Fibroblast of the conjunctiva (primary cell): ENCODE results near the gene SATB2.

Experiments used
- DNase-seq: peaks from one replicate; pipeline ENCODE4 v3.0.0-alpha.2; 2010; ENCODE audit warnings: low read depth

The SATB2 gene

DNA sequence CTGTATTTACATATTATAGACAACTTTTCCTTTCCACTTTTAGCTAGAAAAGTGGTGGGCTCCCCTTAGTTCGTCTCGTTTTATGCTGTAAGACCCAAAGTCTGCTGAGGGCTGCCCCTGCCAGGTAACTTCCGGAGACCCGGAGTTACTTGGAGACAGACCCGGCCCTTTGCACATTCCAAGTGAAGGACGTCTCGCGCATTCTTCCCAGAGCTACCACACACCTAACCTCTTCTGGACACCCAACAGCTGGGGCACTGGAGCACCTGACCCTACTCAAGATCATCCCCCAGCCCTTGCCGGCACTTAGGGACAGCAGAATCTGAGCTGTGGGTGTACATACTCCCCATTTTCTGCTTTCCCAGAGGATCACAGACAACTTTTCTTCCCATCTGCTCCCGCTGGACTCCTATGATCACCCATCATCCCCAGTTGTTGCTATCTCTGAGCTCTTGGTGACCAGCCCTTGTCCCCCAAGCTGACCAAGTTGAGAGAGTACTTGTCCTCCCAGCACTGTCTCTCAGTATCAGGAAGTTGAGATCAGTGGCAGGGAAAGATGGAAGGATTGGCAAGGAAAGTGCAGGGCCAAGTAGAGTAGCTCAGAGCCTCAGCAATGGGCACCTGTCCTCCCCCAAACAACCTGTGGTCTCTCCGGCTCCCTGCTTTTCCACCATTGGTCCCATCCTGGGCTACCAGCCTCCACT, 8.4 kb upstream of the SATB2 start:
- DNase-seq = no peak

DNA sequence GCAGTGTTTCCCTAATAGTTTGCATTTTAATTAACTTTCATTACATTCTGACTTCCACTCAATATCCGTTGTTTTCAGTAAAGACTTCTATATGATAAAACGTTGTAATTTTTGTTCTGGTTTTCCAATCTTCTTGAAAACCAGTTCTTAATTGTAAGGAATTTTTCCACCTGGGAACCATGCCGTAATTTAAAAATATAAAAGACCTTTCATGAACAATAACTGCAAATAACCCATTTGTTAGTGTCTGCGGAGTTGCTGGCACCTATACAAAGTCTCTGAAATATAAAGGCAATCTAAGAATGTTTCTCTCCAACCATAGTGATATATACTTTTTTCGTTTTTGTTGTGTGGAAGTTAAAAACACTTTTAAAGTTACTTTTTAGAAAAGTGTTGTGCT, 7.7 kb upstream of the SATB2 start:
- no peak for DNase-seq

DNA sequence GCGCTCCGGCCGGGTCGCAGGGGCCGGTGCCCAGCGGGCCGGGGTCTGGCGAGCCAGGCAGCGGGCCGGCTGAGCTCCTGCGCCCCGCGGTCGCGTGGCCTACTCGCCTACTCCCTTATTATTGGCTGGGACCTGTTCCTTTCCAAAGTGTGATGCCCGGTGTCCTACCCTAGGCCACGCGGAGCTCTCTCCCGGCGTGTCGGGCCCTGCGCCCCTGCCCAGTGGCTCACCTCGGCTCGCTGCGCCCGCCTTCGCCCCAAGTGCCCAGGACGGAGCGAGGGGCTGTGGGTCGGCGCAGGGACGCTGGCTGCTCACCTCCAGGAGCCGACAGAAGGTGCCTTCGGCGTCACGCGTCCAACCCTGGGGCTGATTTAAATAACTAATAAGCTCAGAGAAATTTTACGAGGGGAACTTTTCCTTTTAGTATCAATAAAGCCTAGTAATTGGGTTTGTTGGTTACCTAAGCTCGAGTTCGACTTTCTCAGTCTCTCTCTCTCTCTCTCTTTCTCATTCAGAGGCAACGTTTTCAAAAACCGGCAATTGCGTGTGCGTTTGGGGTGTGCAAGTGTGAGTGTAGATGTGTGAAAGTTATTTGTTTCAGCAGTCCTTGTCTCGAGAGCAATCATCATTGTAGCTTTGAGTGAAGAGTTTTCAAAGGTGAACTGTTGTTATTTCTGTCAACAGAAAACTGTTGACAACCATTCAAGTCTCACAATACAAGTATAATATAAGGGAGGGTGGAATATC, 7.0 kb upstream of the SATB2 start:
- no peak for DNase-seq

DNA sequence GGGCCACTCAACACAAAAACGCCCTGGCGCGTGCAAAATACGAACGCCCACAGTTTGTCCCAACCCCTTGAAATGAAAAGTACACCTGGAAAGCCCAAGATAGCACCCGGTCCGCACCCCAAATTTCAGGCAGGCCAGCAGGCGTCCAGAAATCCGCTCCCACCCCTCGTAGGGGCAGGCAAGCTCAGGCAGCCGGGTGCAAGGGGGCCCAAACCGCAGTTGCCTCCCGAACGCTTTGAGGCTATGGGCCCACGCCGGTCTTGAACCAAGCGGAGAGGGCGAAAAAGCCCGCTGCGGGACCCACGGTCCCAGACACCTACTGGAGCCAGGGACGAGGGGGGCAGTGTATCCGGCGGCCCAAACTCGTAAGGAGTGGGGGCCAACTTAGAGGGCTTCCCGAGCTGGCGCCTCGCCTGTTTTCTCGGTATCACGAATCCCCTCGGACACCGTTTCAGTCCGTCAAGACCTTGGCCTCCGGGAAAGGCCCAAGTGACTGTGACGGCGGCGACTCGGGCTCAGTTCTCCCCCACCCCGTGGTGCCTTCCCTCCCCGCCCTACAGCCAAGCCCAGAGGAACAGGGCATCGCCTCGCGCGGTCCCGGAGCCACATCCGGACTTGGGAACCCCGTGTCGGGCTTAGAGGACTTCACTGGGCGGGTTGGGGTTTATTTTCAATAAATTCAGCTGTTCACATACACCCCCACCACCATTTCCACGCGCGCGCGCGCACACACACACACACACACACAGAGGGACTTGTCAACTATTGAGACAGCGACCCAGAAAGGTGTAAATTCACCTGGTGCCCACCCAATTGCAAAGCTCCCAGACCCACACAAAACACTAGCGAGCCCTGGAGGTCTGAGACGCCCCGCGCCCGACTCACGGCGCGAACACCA, 6.2 kb upstream of the SATB2 start:
- DNase-seq = no peak

DNA sequence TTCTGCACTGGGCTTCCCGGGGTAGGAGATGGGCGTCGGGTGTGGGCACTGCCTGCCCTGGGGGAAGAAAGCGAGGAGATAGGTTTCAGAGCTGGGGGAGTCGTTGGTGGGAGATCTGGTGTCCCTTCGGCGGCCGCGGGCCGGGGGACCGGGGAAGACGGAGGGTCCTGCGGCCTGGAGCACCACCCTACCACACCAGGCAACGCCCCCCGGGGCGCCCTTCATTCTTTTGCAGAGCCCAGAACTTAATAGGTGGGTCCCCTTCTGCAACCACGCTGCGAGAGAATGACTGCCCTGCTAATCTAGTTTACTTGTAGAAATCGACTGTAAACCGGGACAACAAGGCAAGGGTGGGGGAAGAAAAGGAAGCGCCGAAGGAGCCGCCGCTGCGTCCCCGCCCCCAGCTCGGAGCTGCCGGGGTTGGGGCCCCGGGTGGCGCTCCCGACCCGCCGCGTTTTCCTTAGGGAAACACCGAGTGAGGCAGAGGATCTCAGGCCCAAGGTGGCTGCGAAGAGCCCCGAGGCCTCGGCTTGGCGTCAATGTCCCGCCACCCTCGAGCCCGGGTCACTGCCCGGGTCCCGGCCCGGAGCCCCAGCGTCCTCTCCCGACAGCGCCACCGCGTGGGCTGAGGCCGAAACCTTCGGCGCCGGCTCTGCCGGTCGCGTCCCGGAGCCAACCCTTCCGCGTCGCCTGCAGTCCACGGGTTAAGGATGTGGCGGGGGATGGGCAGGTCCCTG, 5.4 kb upstream of the SATB2 start:
- no peak for DNase-seq

DNA sequence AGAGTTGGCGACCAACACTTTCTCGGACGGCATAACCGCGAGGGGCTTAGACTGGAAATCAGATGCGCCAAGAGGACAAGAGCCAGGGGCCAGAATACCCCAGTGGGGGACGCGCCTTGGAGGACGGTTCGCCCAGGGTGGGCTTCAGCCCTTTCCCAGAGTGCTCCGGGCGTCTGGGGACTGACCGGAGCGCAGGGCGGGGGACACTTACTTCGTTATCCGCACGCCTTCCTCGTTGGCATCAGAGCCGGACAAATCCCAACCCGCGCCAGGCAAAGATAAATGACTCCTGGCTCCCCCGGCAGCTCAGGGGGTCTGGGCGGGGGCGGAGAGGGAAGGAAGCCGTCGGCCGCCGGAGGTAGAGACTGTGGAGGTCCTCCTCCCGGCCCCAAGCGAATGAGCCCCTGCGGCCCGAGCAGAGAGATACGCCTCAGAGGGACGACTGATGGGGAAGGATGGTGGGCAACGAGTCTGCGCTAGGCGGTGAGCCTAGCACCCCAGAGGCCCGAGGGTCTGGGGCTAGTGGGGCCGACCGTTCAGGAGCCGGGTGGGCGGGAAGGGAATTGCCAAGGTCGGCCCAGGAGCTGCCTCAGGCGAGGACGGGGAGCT, 4.7 kb upstream of the SATB2 start:
- no peak for DNase-seq

DNA sequence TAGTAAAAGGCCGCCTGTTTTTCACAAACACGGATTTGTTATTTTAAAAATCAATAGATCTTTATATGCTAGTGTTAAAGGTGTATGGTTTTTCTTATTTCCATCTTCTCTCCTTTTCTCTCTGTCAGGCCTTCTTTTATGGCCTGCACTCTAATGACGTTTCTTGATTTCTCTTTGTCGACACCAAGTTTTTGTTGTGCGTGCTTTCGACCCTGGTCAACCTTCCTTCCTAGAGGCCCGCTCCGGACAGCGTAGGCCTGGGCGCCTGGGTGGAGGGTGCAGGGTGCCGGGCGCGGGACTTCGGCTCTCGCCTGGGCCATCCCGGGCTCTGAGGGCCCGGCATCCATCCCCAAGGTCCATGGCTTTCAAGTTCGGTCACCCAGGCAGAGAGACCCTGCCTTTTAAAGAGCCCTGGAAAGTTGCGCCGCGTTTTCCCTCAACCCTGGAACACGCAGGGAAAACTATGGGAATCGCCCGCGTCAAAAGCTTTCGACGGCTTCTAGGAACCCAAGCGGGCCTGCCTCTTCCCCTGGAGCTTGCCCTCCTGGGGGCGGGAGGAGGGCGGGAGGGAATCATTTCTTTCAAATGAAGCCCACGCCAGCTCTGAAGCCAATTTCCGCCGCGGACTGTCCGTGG, 4.1 kb upstream of the SATB2 start:
- DNase-seq = no peak

DNA sequence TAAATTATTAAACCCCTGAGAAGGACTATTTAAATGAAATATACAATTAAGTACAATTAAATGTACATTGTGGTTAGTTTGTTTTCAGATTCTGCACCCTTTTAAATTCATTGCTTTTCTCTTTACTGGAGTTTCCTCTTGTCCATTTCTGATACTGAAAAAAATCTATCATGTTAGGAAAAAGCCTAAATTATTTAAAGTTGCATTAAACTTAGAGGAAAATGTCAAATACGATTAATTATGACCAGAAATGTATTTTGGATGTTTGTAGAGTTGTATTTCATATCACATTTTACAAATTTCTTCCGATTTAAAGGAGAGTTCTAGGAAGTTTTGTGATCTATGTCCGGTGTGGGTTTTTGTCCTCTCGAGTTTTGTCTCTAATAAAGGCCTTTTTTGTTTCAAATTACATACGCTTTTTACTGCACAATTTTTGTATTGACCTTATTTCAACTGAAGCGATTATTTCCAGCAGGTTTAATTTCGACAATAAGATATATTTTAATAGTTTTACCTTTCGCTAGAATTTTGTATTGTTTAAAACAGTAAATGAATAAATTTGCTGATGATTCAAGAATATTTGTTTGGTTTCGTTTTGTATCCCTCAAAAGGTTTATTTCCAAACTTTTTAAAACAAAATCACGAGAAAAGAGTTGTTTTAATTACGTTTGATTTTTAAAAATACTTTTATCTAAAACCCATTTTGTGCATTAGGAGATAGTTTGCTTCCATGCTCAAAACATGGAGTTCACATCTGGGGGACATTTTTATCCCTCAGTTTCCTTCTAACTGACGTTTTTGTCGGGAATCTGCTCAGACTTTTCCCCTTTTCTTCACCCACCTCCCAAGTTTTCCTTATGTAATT, 3.3 kb upstream of the SATB2 start:
- DNase-seq = no peak

DNA sequence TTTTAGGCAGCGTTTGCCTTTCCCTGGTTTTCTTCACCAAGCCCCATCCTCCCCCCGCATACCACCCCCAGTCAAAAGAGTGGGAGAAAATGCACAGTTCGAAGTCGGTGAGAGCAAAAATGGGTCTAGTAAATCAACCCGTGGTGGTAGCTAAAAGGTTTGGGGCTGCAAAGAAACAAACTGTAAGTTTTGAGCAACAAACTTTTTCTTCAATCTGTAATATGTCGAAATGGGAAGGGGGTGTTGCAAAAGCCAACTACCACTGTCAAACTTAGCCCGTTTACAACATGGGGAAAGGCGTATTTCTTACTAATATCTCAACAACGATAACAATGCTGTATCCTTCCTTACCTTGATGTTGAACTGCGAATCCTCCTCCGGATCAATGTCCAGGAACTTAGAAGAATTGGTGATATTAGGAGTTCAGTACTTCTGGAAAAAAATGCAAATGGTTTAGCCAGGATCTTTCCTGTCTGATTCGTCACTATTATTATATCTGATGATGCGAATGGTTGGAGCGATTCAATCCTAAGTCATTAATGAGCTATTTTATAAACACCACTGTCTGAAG, 2.4 kb upstream of the SATB2 start:
- no peak for DNase-seq

DNA sequence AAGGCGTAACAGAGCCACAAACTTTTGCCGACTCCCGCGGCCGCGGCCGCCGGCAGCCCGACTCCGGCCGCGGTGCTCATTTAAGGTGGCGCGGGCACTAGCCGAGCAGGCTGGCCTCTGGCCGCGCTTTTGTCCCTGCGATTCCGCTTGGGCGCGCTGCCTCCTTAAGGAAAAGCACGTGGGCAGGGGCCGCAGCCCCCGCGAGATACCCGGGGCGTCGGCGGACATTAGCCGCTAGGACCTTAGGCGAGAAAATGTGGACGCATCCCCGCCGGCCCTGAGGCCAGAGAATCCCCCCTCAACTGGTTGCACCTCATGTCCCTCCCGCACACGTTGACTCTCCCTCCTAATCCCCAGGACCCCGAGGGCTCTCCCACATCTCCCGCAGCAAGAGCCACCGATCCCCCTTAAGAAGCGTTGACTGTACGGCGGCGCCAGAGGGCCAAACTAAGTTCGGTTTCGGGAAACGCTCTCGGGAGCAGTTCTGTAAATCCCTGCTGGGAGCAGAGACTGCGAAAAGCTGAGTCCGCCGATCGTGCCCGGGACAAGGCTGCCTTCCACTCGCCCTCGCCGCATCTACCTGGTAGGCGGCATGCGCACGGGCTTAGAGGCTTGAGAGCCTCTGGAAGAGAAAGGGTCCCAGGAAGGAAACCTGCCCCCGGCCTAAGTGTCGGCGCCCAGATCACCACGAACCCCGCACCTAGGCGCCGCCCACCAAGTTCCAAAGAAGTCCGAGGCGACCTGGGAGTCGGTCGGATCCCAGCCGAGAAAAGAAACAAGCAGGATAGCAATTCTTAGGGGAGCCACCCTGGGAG, 1.8 kb upstream of the SATB2 start:
- DNase-seq = peak; percentile 80

DNA sequence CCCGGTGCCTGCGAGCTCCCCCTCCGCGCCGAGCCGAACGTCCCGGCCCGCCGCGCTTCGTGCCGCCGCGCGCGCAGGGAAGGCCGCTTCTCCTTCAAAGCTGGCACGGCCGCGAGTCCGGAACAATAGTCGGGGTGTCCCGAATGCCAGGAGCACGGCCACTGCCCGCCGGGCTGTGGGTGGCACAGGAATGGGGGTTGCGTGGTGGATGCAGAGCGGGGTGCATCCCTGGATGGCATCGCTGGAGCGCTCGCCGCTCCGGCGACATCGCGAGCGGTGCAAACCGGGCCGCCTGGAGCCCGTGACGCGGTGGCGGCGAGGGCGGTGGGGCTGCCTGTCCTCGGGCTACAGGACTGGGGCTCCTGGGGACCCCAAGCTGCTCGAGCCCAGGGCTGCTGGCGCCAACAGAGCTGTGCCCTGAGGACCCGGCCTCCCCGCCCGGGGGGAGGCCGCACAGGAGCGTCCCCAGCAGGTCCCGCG, 1.1 kb upstream of the SATB2 start:
- no peak for DNase-seq

DNA sequence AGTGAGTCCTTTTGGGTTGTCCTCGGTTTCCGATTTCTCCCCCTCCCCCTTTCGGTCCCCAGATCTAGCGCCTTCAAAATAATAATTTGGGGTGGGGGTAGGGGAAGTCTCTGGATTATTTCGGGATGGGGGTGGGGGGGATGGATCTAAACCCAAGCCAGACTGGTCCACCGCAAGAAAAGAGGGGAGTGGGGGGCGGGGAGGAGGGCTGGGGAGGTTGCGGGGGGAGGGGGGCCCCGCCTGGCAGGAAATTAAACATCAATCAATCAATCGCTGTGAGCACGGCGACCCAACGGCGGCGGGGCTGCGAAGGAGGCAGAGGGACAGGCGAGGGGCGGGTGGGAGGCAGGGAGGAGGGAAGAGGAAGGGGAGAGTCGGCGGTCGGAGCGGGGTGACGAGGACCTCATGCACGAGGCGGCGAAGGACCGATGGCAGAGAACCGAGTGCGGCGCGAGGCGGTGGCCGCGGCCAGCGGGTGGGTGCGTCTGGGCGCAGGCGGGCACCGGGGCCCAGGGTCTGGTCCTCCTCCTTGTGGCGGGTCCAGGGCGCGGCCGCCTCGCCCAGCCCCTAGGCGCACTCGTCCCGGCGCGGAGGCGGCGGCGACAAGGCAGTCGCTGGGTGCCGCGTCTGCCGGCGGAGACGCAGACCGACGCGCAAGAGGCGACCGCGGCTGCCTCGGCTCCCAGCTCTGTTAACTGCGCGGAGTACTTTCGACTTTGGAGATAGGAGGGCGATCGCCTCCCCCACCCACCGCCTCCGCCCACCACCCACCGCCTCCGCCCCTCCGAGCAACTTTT, 468 bp upstream of the SATB2 start:
- no peak for DNase-seq

DNA sequence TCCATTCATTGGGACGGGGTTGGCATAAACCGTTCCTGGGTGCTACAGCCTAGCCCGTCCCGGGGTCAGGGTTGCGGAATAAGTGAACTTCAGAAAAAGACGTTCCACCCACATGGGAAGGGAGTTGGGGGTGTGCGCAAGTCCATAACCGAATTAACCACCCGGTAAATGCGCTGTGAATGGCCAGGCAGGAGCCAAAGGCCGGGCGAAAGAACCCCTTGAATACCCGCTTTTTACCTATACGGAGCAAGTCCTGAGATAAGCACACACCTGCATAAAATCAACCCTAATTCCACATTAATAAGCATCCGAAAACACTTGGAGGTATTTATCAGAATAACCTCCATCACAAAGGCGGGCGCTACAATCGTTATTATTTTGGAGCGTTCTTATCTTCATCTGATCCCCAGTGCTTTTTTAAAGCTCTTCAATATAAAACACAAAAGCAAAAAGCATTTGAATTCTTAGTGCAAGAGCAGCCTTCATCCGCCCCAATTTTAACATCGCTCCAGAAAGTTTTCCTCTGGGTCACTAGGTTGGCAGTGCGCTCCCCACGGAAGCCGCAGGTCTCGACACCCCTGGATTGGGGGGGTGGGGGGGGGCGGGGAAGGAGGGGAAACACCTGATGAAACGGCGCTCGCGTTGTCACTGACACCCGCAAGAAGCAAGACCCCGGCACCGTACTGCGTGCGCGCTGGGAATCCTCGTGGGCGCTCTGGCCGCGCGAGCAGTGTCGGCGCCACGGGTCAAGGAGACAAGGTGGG, 1.2 kb downstream of the SATB2 start:
- no peak for DNase-seq

DNA sequence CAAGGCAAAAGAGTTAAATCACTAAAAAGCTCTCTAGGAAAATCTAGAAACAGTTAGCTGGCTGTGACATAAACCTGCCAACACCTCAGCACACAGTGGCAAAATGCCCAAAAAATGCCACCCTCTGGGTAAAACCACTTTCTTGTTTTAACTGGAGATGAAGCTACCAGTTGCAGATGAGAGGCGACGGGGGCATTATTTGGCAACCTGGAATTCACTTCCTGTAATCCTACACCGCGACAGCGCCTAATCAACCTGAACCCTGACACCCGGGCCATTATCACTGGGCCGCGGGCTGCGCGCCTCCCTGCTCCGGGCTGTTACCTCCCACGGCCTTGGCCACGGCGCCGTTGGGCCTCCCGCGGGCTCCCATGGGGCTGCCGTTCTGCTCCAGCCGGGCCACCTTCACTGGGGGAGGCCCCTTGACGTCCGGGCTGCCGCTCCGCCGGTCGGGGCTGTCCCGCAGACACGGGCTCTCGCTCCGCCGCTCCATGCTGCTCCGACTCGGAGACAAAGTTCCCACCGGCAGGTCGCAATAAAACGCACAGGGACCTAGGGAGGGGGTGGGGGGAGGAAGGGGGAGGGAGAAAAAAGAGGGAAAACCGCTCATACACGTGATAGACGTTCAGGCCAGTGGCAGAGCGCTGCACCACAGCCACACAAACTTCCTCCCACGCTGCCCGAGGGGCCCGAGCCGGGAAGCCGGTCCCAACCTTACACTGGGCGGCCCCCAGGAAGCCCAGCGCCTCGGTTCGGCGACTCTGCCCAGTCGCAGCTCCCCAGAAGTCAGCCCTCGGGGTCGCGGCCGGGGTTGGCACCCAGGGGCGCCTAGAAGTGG, 2.0 kb downstream of the SATB2 start:
- no peak for DNase-seq

DNA sequence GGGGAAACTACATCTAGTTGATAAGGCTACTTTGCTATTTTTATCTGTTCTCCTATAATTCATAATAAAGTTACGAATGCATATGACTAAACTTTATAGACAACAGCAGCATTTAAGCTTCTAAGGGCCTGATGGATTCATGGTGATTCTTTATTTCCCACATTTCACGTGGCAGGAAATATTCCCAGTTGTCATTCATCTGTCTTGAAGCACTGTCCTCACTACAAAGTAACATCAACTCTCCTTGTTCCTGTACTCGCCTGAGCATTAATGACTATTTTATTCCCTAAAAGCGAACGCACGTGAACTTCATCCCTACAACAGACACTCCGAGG, 2.6 kb downstream of the SATB2 start:
- no peak for DNase-seq

DNA sequence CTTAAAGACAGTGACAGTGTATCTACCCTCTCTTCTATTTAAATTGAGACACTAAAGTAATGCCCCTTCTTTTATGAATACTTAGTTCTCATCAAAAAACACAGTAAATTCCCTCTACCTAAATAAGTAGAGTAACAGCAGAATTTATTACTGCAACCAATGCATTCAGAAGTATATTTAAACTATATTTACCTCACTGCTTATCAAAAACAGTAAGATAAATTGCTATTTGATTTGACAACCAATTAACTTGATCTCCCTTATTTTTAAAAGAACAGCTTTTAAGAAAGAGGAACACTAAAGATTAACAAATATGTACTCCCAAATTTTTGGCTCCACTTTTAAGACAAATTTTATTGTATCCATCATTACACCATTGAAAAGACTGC, 4.8 kb downstream of the SATB2 start:
- DNase-seq = no peak
